Fibroblast of lung (primary cell): ENCODE results near the gene SPTB.

Experiments
- CTCF ChIP-seq, 2 donors: IDR thresholded peaks in 1 of 2; conservative IDR thresholded peaks in 1 of 2; 1 replicate in 1 of 2; 2 replicates in 1 of 2; pipeline ENCODE4 v1.5.1; 2011 to 2012; ENCODE audit warnings: low read length in 2 of 2, control low read depth in 1 of 2, inconsistent platforms in 1 of 2, low read depth in 1 of 2, mild to moderate bottlenecking in 1 of 2
- EZH2 ChIP-seq: IDR thresholded peaks from 2 replicates; pipeline ENCODE4 v1.5.1; 2012; ENCODE audit warnings: low read length, control low read depth, mild to moderate bottlenecking; ENCODE audit errors: missing control alignments

- TF ChIP-seq CTCF (conservative IDR thresholded peaks at IDR 0.05 in 1 of 2, IDR thresholded peaks at IDR 0.05 in 1 of 2; ENCODE audit: low read depth in 1 of 2, low read length in 2 of 2) (no peak), EZH2 (no peak)
Measured at GRCh38 chr14:64733321-64733720, 146.4 kb downstream of the SPTB start.
